Stimulated activated CD4-positive, alpha-beta T cell treated with anti-CD3 and anti-CD28 coated beads, Interleukin-4, amount 100 ng/mL, for 48 hours (primary cell): ENCODE measurements around the gene SEMA4A.
A peak's percentile ranks its signal among the peaks of the same experiment; 100 is the strongest.

Experiments used
- DNase-seq, 2 donors: peaks; one replicate each; pipeline ENCODE4 v3.0.0-alpha.2; 2020; ENCODE audit warnings: low read depth in 2 of 2

Gene SEMA4A

DNA sequence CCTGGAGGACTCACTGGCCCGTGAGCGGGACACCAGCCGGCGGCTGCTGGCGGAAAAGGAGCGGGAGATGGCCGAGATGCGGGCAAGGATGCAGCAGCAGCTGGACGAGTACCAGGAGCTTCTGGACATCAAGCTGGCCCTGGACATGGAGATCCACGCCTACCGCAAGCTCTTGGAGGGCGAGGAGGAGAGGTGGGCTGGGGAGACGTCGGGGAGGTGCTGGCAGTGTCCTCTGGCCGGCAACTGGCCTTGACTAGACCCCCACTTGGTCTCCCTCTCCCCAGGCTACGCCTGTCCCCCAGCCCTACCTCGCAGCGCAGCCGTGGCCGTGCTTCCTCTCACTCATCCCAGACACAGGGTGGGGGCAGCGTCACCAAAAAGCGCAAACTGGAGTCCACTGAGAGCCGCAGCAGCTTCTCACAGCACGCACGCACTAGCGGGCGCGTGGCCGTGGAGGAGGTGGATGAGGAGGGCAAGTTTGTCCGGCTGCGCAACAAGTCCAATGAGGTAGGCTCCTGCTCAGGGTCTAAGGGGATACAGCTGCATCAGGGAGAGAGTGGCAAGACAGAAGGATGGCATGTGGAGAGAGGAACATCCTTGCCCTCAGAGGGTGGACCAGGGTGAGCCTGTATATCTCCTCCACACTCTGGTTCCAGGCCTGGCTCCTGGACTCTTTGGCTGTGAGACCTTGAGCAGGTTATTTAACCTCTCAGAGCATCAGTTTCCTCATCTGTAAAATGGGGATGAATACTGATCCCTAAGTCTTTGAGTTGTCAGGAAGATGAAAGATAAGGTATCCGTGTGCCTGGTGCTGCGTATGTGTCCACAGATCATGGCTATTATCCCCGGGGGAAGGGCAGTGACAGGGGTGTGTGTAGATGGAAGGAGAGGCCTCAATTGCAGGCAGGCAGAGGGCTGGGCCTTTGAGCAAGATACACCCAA is 17.2 kb upstream of the SEMA4A start:
- no peak for DNase-seq

DNA sequence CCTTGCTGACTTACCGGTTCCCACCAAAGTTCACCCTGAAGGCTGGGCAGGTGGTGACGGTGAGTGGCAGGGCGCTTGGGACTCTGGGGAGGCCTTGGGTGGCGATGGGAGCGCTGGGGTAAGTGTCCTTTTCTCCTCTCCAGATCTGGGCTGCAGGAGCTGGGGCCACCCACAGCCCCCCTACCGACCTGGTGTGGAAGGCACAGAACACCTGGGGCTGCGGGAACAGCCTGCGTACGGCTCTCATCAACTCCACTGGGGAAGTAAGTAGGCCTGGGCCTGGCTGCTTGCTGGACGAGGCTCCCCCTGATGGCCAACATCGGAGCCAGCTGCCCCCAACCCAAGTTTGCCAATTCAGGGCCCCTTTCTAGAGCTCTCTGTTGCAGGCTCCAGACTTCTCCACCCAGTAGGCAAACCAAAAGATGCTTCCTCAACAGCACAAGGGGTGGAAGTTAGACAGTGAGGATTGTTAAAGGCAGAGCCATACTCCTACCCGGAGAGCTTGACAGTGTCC is 16.4 kb upstream of the SEMA4A start:
- DNase-seq = no peak

DNA sequence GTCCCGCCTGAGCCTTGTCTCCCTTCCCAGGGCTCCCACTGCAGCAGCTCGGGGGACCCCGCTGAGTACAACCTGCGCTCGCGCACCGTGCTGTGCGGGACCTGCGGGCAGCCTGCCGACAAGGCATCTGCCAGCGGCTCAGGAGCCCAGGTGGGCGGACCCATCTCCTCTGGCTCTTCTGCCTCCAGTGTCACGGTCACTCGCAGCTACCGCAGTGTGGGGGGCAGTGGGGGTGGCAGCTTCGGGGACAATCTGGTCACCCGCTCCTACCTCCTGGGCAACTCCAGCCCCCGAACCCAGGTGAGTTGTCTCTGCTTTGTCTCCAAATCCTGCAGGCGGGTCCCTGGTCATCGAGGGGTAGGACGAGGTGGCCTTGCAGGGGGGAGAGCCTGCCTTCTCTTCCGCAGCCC is 14.9 kb upstream of the SEMA4A start:
- DNase-seq = no peak

DNA sequence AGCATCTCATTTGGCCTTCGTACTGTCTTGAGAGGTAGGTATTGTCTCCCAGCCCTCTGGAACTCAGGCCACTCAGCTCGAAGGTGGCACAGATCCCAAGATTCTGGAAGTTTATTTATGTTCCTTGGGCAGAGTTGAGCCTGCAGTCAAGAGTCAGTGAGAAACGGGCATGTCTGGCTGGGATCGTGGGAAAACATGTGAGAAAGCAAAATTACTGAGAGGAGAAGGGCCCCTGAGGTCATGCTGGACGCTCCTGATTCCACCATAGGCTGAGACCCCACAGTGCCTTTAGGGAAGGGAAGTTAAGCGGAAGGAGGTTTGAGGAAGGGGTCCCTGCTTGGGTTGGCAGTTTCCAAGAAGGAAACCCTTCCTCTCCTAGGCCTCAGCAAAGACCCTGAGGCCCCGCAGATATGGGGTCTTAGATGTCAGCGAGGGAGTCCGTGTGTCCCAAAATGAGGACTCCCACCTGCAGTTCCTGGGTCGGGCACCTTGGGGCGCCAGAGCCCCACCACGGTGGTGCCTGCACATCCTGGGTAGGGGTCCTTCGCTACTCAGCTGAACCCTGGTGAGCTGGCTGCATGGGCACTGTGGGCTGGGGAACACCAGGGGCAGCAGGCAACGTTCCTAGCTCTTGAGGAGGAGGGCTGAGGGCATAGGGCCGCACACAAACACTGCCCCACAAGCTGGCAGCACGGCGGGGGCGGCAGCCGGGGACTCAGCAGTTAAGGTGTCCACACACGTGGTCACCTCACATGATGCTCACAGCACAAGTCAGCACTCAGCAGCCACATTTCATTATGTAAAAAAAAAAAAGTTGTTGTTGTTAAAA is 12.3 kb upstream of the SEMA4A start:
- peak in 1 of 2 donors; percentile 44 for DNase-seq

DNA sequence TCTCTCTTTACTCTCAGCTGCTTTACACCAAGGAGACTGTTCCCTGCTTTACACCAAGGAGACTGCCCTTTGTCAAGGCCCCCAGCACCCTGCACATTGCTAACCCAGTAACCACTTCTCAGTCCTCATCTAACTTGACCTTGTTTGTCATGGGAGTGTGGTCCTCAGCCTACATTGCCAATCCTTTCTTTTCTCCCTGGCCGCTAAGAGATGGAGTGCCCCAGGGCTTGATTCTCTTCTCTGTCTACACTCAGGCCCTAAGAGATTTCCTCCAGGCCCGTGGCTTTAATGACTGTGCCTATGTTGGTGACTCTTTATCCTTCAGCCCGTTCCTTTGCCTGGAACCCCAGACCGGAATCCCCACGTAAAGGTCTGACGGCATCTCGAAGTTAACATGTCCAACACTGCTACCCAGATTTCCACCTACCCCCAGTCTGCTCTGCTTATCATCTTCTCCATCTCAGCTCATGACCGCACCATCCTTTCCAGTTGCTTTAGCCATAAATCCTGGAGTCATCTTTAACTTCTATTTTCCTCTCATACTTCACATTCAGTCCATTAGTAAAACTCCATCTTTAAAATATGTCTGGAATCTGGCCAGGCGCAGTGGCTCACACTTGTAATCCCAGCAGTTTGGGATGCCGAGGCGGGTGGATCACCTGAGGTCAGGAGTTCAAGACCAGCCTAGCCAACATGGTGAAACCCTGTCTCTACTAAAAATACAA is 9.5 kb upstream of the SEMA4A start:
- no peak for DNase-seq

DNA sequence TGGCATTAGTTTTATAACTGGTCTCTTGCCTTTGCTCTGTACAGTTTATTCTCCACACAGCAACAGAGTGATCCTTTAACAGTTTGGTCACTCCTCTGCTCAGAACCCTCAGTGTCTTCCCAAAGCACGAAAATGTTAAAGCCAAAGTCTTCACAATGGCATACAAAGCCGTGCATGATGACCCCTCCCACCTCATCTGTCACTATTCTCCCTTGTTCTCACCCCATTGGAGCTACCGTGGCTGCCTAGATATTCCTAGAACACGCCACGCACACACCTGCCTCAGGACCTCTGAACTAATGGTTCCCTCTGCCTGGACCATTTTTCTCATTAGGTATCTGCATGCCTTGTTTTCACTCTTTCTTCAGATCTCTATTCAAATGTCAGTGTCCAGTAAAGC is 8.6 kb upstream of the SEMA4A start:
- no peak for DNase-seq

DNA sequence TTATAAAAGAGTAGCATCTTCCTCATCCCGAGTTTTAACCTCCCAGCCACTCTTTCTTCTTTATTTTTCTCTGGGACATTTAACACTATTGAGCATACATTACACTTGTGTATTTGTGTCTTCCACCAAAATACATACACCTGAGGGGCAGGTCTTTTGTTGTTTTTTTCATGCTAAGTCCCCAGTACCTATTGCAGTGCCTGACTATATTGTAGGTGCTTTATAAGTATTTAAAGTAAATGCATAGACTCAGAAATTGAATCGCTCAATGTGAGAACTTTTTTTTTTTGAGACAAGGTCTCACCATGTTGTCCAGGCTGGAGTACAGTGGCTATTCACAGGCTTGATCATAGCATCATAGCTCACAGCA is 7.8 kb upstream of the SEMA4A start:
- DNase-seq = no peak

- DNase-seq = no peak
Measured at GRCh38 chr1:156146020-156146768, 7.2 kb upstream of the SEMA4A start.

- no peak for DNase-seq
Measured at GRCh38 chr1:156146769-156147405, 6.5 kb upstream of the SEMA4A start.

GRCh38 chr1:156148216-156148615 is 5.2 kb upstream of the SEMA4A start:
- DNase-seq = no peak

- DNase-seq = no peak
Measured at GRCh38 chr1:156149374-156150332, 3.7 kb upstream of the SEMA4A start.

DNA sequence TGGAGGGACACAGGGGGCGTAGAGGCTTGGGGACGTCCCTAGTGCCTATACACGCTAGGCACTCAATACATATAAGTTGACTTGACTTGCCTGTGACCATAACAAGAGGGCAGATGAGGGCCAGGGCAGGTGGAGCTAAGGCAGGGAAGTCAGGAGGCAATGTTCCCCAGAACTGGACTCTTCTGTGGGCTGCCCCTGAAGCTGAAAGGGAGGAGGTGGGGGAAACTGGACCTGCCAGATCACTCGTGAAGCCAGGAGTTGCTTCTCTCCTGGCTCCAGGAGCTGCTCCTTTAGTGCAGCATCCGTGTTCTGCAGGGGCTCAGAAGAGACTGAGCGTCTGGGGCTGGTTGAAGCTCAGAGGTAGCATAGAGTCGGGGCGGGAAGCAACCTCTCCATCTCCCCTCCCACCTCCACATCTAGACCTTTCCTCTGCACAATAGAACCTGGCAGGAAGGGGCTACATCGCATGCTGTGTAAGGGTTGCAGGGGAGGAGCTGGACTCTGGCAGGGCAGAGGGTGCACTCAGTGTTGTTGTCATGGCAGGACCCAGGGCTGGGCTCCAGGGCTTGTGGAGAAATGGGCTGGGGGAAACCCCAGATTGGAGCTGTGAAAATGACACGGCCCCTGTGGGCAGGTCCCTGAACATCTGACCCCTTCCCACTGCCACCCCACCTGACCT is 2.9 kb upstream of the SEMA4A start:
- DNase-seq = no peak

DNA sequence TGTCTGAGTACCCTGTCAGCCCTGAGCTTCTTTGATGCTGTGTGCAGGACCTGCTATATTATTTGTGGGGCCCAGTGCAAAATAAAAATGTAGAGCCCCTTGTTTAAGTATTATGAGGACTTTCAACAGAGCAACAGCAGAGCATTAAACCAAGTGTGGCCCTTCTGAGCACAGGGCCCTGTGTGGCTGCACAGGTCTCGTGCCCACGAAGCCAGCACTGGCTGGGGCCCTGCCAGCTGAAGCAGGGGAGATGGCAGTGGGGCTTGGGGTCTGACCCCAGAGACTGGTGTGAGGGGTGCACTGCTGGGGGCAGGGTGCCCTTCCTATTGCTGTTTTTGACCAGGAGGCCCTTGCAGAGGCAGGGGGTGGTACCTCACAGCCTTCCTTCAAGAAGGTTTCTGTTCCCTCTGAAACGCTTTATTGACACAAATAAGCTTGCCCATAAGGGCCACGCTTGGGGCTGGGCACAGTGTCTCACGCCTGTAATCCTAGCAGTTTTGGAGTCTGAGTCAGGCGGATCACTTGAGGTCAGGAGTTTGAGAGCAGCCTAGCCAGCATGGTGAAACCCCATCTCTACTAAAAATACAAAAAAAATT is 2.2 kb upstream of the SEMA4A start:
- DNase-seq = no peak

- DNase-seq = no peak
Measured at GRCh38 chr1:156152628-156153027, 757 bp upstream of the SEMA4A start.

DNA sequence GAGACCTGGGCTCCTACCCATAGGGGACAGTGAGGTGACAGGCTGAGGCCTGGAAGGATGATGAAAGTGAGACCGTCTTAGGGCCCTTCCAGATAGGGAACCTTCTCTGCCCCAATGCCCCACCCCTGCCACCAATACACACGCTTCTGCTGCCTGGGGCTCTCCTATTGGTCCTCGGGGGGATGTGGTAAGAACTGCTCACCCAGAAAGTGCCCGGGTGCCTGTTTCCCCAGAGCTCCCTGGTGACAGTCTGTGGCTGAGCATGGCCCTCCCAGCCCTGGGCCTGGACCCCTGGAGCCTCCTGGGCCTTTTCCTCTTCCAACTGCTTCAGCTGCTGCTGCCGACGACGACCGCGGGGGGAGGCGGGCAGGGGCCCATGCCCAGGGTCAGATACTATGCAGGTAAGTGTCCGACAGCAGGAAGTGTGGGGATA is 948 bp downstream of the SEMA4A start:
- DNase-seq = peak; percentile 44 to 56

DNA sequence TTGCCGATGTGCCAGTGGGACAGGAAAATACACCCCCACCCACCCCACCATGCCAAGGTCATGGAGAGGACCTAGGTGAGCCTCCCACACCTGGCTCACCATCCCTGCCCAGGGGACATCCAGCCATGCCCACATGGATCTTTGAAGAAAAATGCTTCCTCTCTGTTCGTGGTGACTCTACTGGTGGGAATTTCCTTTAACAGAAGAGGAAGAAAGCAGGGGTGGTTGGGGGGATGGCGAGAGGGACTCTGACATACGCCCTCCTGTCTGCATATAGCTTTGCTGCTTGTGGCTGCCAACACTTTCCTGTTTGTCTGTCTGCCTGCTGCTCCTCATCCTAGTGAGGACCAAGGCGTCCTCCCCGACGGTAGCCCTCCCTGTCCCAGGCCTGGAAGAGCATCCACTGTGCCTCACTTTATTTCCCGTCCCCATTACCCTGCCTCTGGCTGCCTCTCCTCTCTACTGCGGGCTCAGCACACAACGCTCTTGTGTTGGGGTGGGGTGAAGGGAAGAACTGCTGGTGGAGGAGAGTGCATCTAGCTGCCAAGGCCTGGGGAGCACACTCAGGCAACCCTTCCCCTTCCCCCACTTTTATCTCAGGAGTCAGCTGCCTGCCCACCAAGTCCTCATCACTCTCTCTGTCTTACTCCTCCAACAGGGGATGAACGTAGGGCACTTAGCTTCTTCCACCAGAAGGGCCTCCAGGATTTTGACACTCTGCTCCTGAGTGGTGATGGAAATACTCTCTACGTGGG is 2.5 kb downstream of the SEMA4A start:
- no peak for DNase-seq

DNA sequence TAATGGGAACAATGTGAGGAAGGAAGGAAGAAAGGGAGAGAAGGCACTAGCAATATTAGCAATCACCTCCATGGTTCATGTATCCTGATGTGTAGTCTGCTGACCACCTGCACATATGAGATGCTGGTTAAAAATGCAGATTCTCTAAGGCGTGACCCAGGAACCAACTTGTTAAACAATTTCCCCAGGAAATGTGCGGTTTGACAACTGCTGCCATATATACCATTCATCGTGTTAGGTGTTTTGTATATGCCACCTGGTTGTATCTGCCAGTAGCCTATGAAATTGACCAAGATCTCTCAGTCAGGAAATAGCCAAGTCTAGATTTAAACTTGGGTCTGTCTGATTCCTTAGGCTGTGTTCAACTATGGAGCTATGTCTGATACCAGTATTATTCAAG is 4.1 kb downstream of the SEMA4A start:
- no peak for DNase-seq

- DNase-seq = no peak
Measured at GRCh38 chr1:156157966-156158365, 4.6 kb downstream of the SEMA4A start.
